ENCODE measurements around the gene TYMS. TPM values are rescaled to one million over a fixed set of nuclear protein-coding genes. Genes with fewer than 3 reads are reported as not detected.

Gene TYMS
- total and polyA plus RNA-seq, 2 donors (not counting 1 experiment from before 2014, with no cell fraction given) = 0.34 to 1.1 TPM

DNA sequence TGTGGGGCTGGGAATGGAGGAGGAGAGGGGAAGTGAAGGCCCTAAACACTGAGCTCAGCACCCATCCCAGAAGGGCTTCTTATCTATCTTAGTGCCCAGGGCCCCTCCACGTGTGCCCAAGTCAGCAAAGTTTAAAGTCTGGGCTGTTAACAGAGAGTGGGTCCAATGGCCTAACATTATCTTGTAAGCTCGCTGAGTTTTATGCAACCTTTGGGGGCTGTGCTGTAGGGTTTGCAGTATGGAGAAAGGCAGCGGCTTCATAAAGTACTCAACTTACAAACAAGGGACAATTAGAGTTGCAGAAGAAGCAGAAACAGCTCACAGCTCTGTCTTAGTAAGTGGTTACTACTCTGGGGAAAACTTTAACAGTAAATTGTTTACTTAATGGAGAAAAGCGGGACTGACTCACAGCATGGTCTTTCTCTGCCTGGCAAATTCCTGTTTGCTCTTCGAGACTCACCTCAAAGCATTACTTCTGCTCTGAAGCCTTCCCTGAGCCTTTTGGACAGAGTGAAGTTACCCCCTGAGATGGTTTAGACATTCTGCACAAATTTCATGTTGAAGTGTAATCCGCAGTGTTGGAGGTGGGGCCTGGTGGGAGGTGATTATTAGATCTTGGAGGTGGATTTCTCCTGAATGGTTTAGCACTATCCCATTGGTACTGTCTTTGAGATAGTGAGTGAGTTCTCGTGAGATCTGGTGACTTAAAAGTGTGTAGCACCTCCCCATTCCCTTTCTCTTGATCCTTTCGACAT is 45.9 kb downstream of the TYMS start:
- H3K27me3 ChIP-seq (replicated peaks in 1 of 4; ENCODE audit: control extremely low read depth in 1 of 4, control insufficient read depth in 3 of 4, insufficient read depth in 4 of 4, low read length in 3 of 4) = no peaks in the 10 kb centered on the region
- H3K79me2 ChIP-seq (ENCODE audit: control insufficient read depth, insufficient read depth, low read length) = no peaks in the 10 kb centered on the region
- no peaks in the 10 kb centered on the region for H3K9me3 Mint-ChIP-seq (ENCODE audit: insufficient read depth)
- H3K4me2 ChIP-seq (replicated peaks; ENCODE audit: low read depth, low read length, poor library complexity, severe bottlenecking) = no peak overlapping the region
- H3K4me1 Mint-ChIP-seq = peaks cover under 1% of the 10 kb centered on the region
- H3K4me3 ChIP-seq (ENCODE audit: control extremely low read depth in 1 of 5, extremely low read depth in 1 of 5, insufficient read depth in 1 of 5, low read depth in 2 of 5, low read length in 4 of 5) = no peak overlapping the region
- no peaks in the 10 kb centered on the region for H3K27me3 Mint-ChIP-seq
- H4K20me1 ChIP-seq (ENCODE audit: control insufficient read depth, insufficient read depth, low read length, poor library complexity, severe bottlenecking) = no peaks in the 10 kb centered on the region
- TF ChIP-seq EZH2 (IDR thresholded peaks at IDR 0.05; ENCODE audit: borderline replicate concordance, insufficient read depth, low read depth, low read length, poor library complexity, severe bottlenecking) = no peak
- TF ChIP-seq, protein P1, sequence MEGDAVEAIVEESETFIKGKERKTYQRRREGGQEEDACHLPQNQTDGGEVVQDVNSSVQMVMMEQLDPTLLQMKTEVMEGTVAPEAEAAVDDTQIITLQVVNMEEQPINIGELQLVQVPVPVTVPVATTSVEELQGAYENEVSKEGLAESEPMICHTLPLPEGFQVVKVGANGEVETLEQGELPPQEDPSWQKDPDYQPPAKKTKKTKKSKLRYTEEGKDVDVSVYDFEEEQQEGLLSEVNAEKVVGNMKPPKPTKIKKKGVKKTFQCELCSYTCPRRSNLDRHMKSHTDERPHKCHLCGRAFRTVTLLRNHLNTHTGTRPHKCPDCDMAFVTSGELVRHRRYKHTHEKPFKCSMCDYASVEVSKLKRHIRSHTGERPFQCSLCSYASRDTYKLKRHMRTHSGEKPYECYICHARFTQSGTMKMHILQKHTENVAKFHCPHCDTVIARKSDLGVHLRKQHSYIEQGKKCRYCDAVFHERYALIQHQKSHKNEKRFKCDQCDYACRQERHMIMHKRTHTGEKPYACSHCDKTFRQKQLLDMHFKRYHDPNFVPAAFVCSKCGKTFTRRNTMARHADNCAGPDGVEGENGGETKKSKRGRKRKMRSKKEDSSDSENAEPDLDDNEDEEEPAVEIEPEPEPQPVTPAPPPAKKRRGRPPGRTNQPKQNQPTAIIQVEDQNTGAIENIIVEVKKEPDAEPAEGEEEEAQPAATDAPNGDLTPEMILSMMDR (IDR thresholded peaks at IDR 0.05) = no peak
- DNase-seq = no peak
- H3K9ac ChIP-seq (ENCODE audit: low read length) = no peak overlapping the region
- no peak for ATAC-seq (ENCODE audit: low read depth)
- CTCF ChIA-PET = interaction anchor here (0.5 kb wide), 1 partner anchor 12 kb away, joined by 3 read pairs; no protein-coding TSS in a partner anchor
- intact Hi-C loops (cut with micrococcal nuclease) = no loop called here
- no peaks in the 10 kb centered on the region for H3K36me3 ChIP-seq (replicated peaks in 1 of 2; ENCODE audit: control extremely low read depth in 1 of 2, control insufficient read depth in 1 of 2, extremely low read depth in 1 of 2, insufficient read depth in 2 of 2, low read length in 1 of 2)
- no peaks in the 10 kb centered on the region for H3K4me1 ChIP-seq (ENCODE audit: control insufficient read depth in 2 of 2, insufficient read depth in 2 of 2, low read length in 2 of 2)
- 89% methylated on average over 3 of the region's 8 CpGs for WGBS (ENCODE audit: insufficient coverage)
- H2AFZ ChIP-seq (ENCODE audit: insufficient read depth, low read depth, low read length, poor library complexity, severe bottlenecking) = no peak overlapping the region
- POLR2A ChIA-PET = no interaction called here
- H3K4me3 Mint-ChIP-seq = no peak overlapping the region
- no peak overlapping the region for H3K27ac ChIP-seq (ENCODE audit: low read length in 2 of 2)
- H3K27ac Mint-ChIP-seq = no peak overlapping the region
- H3K9me3 ChIP-seq (ENCODE audit: control extremely low read depth in 1 of 3, control insufficient read depth in 2 of 3, insufficient read depth in 1 of 3, low read length in 2 of 3) = no peaks in the 10 kb centered on the region

DNA sequence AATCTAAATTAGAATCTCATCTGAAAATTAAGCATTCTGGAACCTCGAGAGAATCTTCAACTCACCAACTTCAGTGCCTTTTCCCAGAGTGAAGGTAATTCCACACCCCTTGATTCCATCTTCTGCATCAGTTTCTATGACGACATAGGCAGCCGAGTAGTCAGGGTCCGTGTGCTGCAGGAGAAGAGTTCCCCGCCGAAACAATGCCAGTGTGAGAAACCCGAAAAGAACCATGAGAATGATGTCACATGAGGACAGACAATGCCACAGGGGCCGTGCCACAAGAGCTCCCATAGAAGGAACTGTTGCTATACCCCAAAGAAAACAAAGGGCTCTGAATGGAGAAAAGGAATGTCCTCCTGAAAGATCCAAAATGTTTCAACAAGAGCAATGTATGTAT is 49.0 kb downstream of the TYMS start:
- Mint-ChIP-seq H3K27ac (no peak overlapping the region), H3K27me3 (peaks cover 3% of the 10 kb centered on the region), H3K9me3 (ENCODE audit: insufficient read depth) (no peaks in the 10 kb centered on the region), H3K4me1 (peaks cover 8% of the 10 kb centered on the region), H3K4me3 (no peak overlapping the region)
- Histone ChIP-seq H2AFZ (ENCODE audit: insufficient read depth, low read depth, low read length, poor library complexity, severe bottlenecking) (no peak overlapping the region), H4K20me1 (ENCODE audit: control insufficient read depth, insufficient read depth, low read length, poor library complexity, severe bottlenecking) (no peaks in the 10 kb centered on the region), H3K9me3 (ENCODE audit: control extremely low read depth in 1 of 3, control insufficient read depth in 2 of 3, insufficient read depth in 1 of 3, low read length in 2 of 3) (no peaks in the 10 kb centered on the region), H3K79me2 (ENCODE audit: control insufficient read depth, insufficient read depth, low read length) (no peaks in the 10 kb centered on the region), H3K4me2 (replicated peaks; ENCODE audit: low read depth, low read length, poor library complexity, severe bottlenecking) (no peak overlapping the region), H3K4me1 (ENCODE audit: control insufficient read depth in 2 of 2, insufficient read depth in 2 of 2, low read length in 2 of 2) (peaks cover 3 to 4% of the 10 kb centered on the region in 2 donors), H3K4me3 (ENCODE audit: control extremely low read depth in 1 of 5, extremely low read depth in 1 of 5, insufficient read depth in 1 of 5, low read depth in 2 of 5, low read length in 4 of 5) (no peak overlapping the region), H3K27ac (ENCODE audit: low read length in 2 of 2) (no peak overlapping the region), H3K36me3 (replicated peaks in 1 of 2; ENCODE audit: control extremely low read depth in 1 of 2, control insufficient read depth in 1 of 2, extremely low read depth in 1 of 2, insufficient read depth in 2 of 2, low read length in 1 of 2) (no peaks in the 10 kb centered on the region), H3K9ac (ENCODE audit: low read length) (no peak overlapping the region), H3K27me3 (replicated peaks in 1 of 4; ENCODE audit: control extremely low read depth in 1 of 4, control insufficient read depth in 3 of 4, insufficient read depth in 4 of 4, low read length in 3 of 4) (peaks cover 0 to 4% (median 0%) of the 10 kb centered on the region in 4 experiments)
- intact Hi-C loops (cut with micrococcal nuclease) = no loop called here
- ChIA-PET POLR2A (no interaction called here), CTCF (no interaction called here)
- ATAC-seq (ENCODE audit: low read depth) = no peak
- TF ChIP-seq EZH2 (IDR thresholded peaks at IDR 0.05; ENCODE audit: borderline replicate concordance, insufficient read depth, low read depth, low read length, poor library complexity, severe bottlenecking) = no peak
- TF ChIP-seq, protein P1 (IDR thresholded peaks at IDR 0.05) = no peak
- 97% methylated on average over 5 of the region's 8 CpGs for WGBS (ENCODE audit: insufficient coverage)
- no peak for DNase-seq
